Stimulated activated CD8-positive, alpha-beta memory T cell treated with anti-CD3 and anti-CD28 coated beads, Interleukin-7, amount 100 ng/mL, for 1 hour (primary cell): ENCODE results near the gene XCL1.
"Not testable (repeated sequence)": the region's sequence is repeated elsewhere in the genome, so short reads cannot be mapped to it uniquely, and the experiment has no call there.

Experiments
- DNase-seq, 2 donors: peaks; one replicate each; pipeline ENCODE4 v3.0.0-alpha.2; 2020; ENCODE audit warnings: low read depth in 2 of 2

Gene XCL1, protein sequence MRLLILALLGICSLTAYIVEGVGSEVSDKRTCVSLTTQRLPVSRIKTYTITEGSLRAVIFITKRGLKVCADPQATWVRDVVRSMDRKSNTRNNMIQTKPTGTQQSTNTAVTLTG

DNA sequence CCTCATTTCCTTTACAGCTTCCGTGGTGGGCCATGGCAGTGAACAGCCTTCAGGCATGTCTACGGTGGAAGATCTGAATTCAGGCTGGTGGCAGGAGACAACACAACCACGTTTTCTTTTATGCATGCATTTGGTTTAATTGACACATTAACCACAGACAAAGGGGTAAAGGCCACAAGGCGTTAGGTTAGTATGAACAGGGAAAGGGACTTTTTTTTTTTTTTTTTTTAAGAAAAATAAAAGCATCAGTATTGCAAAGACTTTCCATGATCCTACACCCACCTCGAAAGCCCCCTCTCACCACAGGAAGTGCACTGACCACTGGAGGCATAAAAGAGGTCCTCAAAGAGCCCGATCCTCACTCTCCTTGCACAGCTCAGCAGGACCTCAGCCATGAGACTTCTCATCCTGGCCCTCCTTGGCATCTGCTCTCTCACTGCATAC lies at the start of gene XCL1:
TSS of gene XCL1 (plus strand) at position 361 of the 444 bp plus-strand sequence. CDS start at position 394, 33 bp downstream.
- DNase-seq: not testable (repeated sequence)

GRCh38 chr1:168529518-168529917 lies 46.9 kb upstream of the XCL1 start:
- DNase-seq: no peak

DNA sequence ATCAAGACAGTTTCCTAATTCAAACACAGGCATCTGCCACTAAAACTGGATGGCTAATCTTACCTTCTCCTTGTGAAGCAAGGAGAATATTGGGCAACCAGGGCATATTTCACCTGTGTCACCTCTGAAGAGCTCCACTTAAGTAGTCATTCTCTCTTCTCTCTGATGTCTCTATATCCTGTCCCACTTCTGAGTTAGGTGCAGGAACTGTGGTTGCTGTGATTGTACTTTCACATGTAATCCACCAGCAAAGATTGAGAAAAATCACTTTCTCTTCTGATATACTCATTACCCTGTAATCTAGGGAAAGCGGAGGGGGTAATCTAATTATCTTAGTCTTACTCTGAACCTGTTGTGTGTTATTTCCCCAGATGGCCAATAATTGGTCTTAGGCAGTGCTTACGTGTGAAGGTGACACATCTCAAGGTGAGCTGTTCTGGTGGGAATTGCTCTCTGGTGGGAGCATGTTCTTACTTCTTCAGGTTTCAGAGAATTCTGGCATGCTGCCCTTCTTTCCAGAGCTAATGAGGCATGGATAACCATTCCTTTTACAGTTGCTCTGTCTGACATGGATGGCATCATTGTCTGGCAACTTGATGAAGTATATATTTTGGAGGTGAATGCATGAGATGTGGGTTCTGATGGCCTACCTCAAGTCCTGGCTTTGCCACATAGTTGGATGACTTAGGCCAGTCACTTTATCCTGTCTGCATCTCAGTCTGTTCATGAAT lies 44.6 kb upstream of the XCL1 start:
- no peak for DNase-seq

- DNase-seq: no peak
These were observed 40.9 kb upstream of the XCL1 start for GRCh38 chr1:168535536-168535935.

DNA sequence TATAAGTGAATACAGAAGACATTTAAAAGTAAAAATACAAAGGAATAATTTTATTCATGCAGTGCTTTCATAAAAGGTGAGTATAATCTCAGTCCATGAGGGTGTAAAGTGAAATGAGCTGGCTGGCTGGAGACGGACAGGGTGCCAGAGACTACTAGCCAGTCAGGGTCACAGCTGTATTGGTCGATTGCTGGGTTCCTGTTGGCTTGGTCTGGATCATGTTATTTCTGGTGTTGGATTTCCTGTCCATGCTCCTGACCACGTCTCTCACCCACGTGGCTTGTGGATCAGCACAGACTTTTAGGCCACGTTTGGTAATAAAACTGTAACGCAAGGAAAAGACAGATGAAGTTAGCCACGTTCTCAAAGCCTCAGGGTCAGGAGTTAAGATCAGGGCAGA lies 35.6 kb upstream of the XCL1 start:
- DNase-seq: not testable (repeated sequence)

DNA sequence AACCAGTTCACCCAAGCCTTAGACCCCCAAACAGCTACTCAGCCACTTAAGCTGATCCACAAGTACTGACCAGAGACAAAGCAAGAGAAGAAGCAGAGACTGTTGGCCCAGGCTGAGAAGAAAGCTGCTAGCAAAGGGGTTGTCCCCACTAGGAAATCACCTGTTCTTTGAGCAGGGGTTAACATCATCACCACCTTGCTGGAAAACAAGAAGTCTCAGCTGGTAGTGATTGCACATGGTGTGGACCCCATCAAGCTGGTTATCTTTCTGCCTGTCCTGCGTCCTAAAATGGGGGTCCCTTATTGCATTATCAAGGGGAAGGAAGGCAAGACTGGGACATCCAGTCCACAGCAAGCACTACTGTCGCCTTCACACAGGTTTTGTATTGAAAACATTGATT lies 33.4 kb upstream of the XCL1 start:
- DNase-seq: not testable (repeated sequence)

DNA sequence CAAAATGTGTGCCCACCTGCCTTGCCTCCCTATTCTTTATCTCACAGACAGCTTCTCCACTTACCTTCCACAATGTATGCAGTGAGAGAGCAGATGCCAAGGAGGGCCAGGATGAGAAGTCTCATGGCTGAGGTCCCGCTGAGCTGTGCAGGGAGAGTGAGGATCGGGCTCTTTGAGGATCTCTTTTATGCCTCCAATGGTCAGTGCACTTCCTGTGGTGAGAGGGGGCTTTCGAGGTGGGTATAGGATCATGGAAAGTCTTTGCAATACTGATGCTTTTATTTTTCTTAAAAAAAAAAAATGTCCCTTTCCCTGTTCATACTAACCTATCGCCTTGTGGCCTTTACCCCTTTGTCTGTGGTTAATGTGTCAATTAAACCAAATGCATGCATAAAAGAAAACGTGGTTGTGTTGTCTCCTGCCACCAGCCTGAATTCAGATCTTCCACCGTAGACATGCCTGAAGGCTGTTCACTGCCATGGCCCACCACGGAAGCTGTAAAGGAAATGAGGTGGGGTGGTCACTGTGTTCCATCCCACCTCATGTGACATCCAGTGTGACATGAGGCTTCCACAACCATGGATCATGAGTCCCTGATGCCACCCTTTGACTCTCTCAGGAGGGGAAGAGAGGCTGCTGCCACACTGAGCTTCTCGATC lies 32.4 kb upstream of the XCL1 start, which contains the start of gene XCL2:
TSS of gene XCL2 (minus strand) at position 158 of the 659 bp plus-strand sequence. CDS start at position 125, 33 bp downstream.
- not testable (repeated sequence) for DNase-seq

DNA sequence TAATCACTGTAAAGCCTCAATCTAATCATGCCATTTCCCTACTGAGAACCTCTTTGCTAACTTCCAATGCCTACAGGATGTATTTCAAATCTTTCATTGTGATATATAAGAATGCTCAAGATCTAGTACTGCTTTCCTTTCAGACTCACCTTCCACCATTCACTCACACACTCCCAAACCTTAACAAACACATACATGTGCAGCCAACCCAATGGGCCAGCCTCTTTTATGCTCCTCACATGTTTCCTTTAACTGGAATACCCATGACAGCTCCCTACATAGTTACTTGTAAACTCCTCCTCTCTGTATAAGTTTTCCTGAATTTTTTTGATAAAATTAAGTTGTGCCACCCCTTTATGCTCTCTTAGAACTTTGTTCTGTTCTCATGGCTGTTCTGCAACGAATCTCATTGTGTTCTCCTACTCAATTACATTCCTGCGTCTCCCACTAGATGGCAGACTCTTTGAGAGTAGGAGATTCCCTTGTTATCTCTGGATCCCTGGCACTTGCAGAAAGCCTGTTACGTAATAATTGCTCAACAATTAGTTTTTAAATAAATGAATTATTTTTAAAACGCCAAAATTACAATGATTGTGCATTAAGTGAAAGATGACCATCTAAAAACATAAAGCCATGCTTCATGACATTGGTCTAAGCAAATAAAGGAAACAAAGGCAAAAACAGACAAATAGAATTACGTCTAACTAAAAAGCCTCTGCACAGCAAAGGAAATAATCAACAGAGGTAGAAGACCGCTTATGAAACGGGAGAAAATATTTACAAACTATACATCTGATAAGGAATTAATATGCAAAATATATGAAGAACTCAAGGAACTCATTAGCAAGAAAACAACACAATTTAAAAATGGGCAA lies 30.5 kb upstream of the XCL1 start:
- not testable (repeated sequence) for DNase-seq

GRCh38 chr1:168546553-168546895 lies 29.9 kb upstream of the XCL1 start:
- DNase-seq: not testable (repeated sequence)

DNA sequence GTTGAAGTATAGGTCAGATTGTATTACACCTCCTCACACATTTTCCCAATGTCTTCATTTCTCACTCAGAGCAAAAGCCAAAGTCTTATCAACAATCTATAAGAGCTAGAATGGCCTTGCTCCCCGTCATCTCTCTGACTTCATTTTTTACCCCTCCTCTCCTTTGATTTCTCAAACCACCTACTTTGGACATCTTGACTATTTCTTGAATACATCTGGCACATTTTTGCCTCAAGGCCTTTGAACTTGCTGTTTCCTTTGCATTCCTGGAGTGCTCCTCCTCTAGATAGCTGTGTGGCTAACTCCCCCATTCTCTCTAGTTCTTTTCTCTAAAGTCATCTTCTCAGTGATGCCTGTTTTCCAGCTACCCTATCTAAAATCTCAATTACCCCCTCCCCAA lies 25.4 kb upstream of the XCL1 start:
- DNase-seq: no peak

DNA sequence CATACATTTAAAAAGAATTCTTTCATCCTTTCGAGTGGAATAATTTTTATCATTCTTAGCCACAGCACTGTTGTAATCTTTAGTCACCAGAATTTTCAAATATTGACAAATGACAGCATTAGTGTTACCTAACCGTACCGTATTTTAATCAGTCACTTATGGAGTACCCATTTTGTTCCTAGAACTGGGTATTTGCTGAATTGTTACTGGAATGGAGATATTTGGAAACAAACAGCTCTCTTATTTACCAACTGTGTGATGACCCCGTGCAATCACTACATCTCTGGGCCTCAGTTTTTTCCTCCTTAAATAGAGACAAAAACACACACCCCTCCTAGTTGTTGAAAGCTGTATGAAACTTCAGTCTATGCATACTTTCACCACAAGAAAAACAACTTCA lies 24.7 kb upstream of the XCL1 start:
- no peak for DNase-seq

DNA sequence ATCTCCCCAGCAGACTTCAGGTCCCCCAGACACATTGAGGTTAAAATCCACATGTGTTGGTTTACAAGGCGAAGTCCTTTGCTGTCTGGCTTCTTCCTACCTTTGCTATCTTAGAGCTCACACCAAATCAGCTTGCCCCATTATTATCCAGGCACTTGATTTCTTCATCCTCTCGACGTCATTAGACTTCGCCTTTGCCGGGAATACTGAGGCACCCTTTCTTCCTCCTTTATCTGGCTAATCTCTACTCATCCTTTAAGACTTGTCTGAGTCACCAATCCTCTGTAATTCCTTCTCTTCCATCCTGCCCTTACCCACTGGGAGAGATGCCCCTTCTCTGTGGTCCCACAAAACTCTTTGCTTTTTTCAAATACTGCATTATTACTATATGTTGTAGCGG lies 23.4 kb upstream of the XCL1 start:
- DNase-seq: no peak

GRCh38 chr1:168553680-168554553 lies 22.5 kb upstream of the XCL1 start:
- no peak for DNase-seq

DNA sequence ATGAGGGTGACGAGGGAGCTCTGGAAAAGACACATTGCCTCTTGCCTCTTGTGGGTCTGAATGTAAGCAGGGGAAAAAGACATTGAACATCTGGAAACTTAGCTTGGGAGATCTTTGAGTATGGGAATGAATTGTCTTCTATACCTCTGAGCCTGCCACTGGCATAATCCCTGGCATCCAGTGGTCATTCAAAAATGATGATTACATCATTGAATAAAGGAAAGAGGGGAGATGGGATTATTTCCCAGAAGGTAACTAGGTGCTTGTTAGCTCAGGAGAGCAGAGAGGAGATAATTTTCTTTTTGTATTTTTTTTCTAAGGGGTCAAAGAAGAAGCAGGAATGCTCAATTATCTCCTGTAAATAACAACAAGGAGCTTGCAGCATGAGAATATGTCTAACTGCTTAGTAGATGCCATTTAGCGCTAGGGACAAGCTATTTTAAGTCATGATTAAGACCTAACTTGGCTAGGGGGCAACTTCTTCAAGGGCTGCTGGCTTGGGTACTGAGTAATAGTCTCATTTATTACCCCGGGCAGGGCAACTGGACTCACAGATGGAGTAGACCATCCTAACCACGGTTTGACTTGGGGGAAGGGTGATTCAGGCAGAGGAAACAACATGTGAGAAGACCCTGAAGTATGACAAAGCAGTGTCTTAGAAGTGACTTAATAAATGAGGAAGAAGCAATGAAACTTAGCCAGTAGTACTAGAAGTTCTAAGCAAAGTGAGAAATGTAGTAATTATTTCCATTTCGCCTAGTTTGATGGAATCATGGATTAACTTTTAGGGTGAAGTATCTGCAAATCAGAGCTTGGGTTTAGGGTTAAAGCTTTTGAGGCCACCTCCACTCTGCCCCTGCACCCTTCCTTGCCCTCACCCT lies 21.6 kb upstream of the XCL1 start:
- DNase-seq: no peak

DNA sequence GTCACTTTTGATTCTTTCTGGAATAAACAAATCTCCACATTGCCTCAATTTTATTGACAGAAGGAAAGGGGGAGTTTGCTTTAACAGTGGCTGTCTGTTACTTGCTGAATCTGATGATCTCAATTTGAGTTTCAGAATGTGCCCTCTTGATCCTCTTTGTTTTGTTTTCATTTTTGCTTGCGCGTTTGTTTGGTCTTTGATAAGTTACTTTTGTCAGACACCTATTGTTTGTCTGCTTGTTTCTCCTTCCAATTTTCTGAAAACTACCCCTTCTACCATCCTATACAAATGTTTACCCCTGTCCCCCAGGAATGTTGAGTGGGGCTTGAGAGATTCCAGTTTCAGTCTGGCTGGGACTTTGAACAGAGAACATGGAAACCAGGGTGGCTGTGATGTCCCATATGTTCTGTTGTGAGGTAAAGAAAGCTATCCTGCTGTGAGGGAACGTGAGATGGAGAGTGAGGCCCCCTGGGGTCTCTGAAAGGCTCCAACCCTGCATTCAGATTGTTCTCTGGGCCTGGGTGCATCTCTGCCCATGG lies 20.8 kb upstream of the XCL1 start:
- DNase-seq: no peak

GRCh38 chr1:168556647-168557046 lies 19.8 kb upstream of the XCL1 start:
- no peak for DNase-seq

- no peak for DNase-seq
These were observed 16.0 kb upstream of the XCL1 start for GRCh38 chr1:168560370-168560769.

GRCh38 chr1:168561989-168562388 lies 14.4 kb upstream of the XCL1 start:
- no peak for DNase-seq

- no peak for DNase-seq
These were observed 10.6 kb upstream of the XCL1 start for GRCh38 chr1:168565825-168566224.

GRCh38 chr1:168567007-168567406 lies 9.4 kb upstream of the XCL1 start:
- no peak for DNase-seq
